Activated CD8-positive, alpha-beta memory T cell treated with anti-CD3 and anti-CD28 coated beads for 48 hours (primary cell): ENCODE data around the gene FUT7.

Experiments
- DNase-seq, 3 experiments: peaks; one replicate each; pipeline ENCODE4 v3.0.0-alpha.2; 2020; ENCODE audit warnings: low read depth in 2 of 3, low spot score in 2 of 3

The FUT7 gene

GRCh38 chr9:137050570-137050969 is 18.7 kb upstream of the FUT7 start:
- DNase-seq, result no peak

- DNase-seq, result peak in 1 of 3 experiments; percentile 67
Observed at GRCh38 chr9:137049544-137050449, 17.9 kb upstream of the FUT7 start.

GRCh38 chr9:137048655-137049543 is 17.0 kb upstream of the FUT7 start:
- no peak for DNase-seq

- peak; percentile 56 to 66 (median 65) for DNase-seq
Observed at GRCh38 chr9:137046088-137046787, 14.3 kb upstream of the FUT7 start, which contains the start of gene NPDC1. TSS of gene NPDC1 (minus strand) at chr9:137046177. CDS start at chr9:137045989, 188 bp downstream.

- DNase-seq, result no peak
Observed at GRCh38 chr9:137045294-137046087, 13.6 kb upstream of the FUT7 start.

- no peak for DNase-seq
Observed at GRCh38 chr9:137044502-137045177, 12.8 kb upstream of the FUT7 start.

GRCh38 chr9:137044037-137044436 is 12.1 kb upstream of the FUT7 start:
- DNase-seq, result no peak

- no peak for DNase-seq
Observed at GRCh38 chr9:137042751-137043727, 11.2 kb upstream of the FUT7 start.

- DNase-seq, result no peak
Observed at GRCh38 chr9:137041124-137041523, 9.2 kb upstream of the FUT7 start.

GRCh38 chr9:137040568-137040967 is 8.7 kb upstream of the FUT7 start:
- DNase-seq, result no peak

GRCh38 chr9:137039611-137040366 is 7.9 kb upstream of the FUT7 start:
- no peak for DNase-seq

- DNase-seq, result no peak
Observed at GRCh38 chr9:137038916-137039315, 7.0 kb upstream of the FUT7 start.

GRCh38 chr9:137037483-137037882 is 5.6 kb upstream of the FUT7 start:
- DNase-seq, result no peak

- no peak for DNase-seq
Observed at GRCh38 chr9:137037035-137037434, 5.1 kb upstream of the FUT7 start.

GRCh38 chr9:137035937-137036336 is 4.0 kb upstream of the FUT7 start:
- DNase-seq, result no peak

GRCh38 chr9:137035507-137035834 is 3.6 kb upstream of the FUT7 start:
- DNase-seq, result no peak

- DNase-seq, result peak; percentile 65 to 82 (median 70)
Observed at GRCh38 chr9:137034709-137035506, 3.0 kb upstream of the FUT7 start.
